ENCODE data around the gene TLR8.
"Not testable (repeated sequence)": the region's sequence is repeated elsewhere in the genome, so short reads cannot be mapped to it uniquely, and the experiment has no call there.

The TLR8 gene

GRCh38 chrX:12958059-12958458, 51.6 kb downstream of the TLR8 start:
- peak overlapping the region; percentile 76 for H3K4me3 Mint-ChIP-seq
- H3K36me3 Mint-ChIP-seq (ENCODE audit: low read depth), result no peaks in the 10 kb centered on the region
- no peaks in the 10 kb centered on the region for H3K9me3 Mint-ChIP-seq
- peaks cover 62% of the 10 kb centered on the region for H3K4me1 Mint-ChIP-seq (ENCODE audit: low read depth)
- peak overlapping the region; percentile 93 for H3K27ac Mint-ChIP-seq
- H3K27me3 Mint-ChIP-seq (ENCODE audit: low read depth), result no peaks in the 10 kb centered on the region

DNA sequence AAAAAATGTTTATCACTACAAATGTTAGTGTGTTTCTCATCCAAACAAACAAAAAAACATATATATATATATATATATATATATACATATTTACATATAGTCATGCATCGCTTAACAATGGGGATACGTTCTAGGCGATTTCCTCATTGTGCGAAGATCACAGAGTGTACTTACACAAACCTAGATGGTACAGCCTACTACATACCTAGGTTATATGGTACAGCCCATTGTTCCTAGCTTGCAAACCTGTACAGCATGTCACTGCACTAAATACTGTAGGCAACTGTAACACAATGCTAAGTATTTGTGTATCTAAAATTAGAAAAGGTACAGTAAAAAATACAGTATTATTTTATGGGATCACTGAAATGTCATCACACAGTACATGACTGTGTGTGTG, 52.0 kb downstream of the TLR8 start:
- H3K4me3 Mint-ChIP-seq, result no peak overlapping the region
- H3K4me1 Mint-ChIP-seq (ENCODE audit: low read depth), result peaks cover 59% of the 10 kb centered on the region
- H3K27ac Mint-ChIP-seq, result peak overlapping the region; percentile 93
- H3K36me3 Mint-ChIP-seq (ENCODE audit: low read depth), result no peaks in the 10 kb centered on the region
- H3K27me3 Mint-ChIP-seq (ENCODE audit: low read depth), result no peaks in the 10 kb centered on the region
- no peaks in the 10 kb centered on the region for H3K9me3 Mint-ChIP-seq

- Mint-ChIP-seq H3K27me3 (ENCODE audit: low read depth) (no peaks in the 10 kb centered on the region), H3K4me3 (peak overlapping the region; percentile 38), H3K4me1 (ENCODE audit: low read depth) (peaks cover 50% of the 10 kb centered on the region), H3K36me3 (ENCODE audit: low read depth) (peaks cover 3% of the 10 kb centered on the region), H3K27ac (peak overlapping the region; percentile 70), H3K9me3 (no peaks in the 10 kb centered on the region)
Measured at GRCh38 chrX:12961196-12961718, 54.8 kb downstream of the TLR8 start.

DNA sequence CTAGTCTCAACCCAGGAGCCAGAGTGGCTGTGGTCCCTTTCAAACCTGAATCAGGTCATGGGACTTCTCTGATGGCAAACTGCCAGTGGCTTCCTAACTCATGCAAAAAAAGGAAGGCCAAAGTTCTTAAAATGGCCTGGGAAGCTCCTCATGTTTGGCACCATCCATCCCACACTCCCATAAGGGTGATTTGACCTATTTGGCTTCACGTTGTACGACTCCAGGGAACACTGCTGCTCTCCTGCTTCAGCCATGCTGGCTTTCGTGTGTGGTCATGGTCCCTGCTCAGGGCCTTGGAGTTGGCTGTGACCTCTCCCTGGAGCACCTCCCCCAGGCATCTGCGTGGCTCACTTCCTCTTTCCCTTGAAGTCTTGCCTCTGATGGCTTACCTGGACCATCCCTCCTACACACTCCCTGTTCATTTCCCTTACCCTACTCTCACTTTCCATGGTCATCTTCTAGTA, 55.7 kb downstream of the TLR8 start:
- Mint-ChIP-seq H3K9me3 (no peaks in the 10 kb centered on the region), H3K4me3 (peak overlapping the region; percentile 41)

GRCh38 chrX:12963210-12963850, 56.9 kb downstream of the TLR8 start:
- not testable (repeated sequence) for H3K27me3 Mint-ChIP-seq (ENCODE audit: low read depth); H3K36me3 Mint-ChIP-seq (ENCODE audit: low read depth); H3K4me3 Mint-ChIP-seq; H3K9me3 Mint-ChIP-seq; H3K27ac Mint-ChIP-seq
- H3K4me1 Mint-ChIP-seq (ENCODE audit: low read depth), result peaks cover 51% of the 10 kb centered on the region

More for the DNA sequence above, 55.7 kb downstream of the TLR8 start:
- peak overlapping the region; percentile 36 for H3K27ac Mint-ChIP-seq
- H3K36me3 Mint-ChIP-seq (ENCODE audit: low read depth), result peaks cover 3% of the 10 kb centered on the region
- no peaks in the 10 kb centered on the region for H3K27me3 Mint-ChIP-seq (ENCODE audit: low read depth)
- H3K4me1 Mint-ChIP-seq (ENCODE audit: low read depth), result peaks cover 51% of the 10 kb centered on the region

DNA sequence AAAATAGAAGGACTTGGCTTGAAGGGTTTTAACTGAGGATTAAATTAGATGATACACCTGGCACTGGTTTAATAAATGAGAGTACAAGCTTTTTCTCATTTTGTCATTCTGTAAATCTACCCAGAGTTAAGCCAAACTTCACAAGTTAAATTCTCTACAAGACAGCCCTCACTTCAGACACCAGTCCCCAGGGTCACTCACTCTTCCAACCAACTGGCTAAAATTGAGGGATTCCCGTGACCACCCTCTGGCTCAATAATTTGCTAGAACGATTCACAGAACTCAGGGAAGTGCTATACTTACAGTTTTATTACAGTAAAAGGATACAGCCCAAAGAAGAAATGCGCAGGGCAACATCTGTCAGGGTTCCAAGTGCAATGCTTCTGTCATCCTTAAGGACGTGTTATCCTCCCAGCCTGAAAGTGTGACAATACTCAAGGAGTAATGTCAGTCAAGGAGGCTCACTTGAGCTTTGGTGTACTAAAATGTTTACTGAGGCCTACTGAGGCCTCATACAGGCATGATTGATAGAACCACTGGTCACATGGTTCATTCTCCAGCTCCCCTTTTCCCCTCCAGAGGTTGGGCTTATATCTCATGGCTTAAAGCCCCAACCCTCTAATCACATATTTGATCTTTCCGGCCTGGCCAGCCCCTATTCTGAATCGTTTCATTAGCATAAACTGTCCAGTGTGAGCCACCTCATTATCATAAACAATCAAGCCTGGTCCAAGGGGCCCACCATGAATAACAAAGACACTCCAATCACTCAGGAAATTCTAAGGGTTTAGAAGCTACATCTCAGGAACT, 58.9 kb downstream of the TLR8 start:
- Mint-ChIP-seq H3K36me3 (ENCODE audit: low read depth) (peaks cover 6% of the 10 kb centered on the region), H3K9me3 (no peaks in the 10 kb centered on the region), H3K27me3 (ENCODE audit: low read depth) (no peaks in the 10 kb centered on the region), H3K27ac (peak overlapping the region; percentile 29), H3K4me3 (no peak overlapping the region), H3K4me1 (ENCODE audit: low read depth) (peaks cover 44% of the 10 kb centered on the region)

DNA sequence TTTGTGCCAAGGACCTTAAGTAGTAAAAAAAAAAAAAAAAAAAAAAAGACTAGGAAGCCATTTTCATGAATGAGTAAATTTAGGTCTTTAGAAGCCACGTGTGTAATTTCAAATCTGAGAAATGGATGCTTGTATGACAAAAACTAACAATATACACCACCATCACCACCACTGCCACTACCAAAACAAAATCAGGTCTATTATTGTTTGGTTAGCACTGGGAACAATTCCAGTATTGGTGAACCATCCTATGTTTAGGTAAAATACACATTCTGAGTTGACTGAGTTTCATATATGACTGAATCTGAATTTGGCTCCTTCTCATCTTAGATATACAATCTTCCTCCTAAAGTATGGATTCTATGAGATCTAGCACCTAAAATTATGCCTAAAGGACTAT, 59.7 kb downstream of the TLR8 start:
- no peaks in the 10 kb centered on the region for H3K9me3 Mint-ChIP-seq
- peaks cover 45% of the 10 kb centered on the region for H3K4me1 Mint-ChIP-seq (ENCODE audit: low read depth)
- peaks cover 6% of the 10 kb centered on the region for H3K36me3 Mint-ChIP-seq (ENCODE audit: low read depth)
- no peak overlapping the region for H3K4me3 Mint-ChIP-seq
- no peaks in the 10 kb centered on the region for H3K27me3 Mint-ChIP-seq (ENCODE audit: low read depth)
- H3K27ac Mint-ChIP-seq, result peak overlapping the region; percentile 89

GRCh38 chrX:12967711-12968465, 61.5 kb downstream of the TLR8 start:
- Mint-ChIP-seq H3K4me1 (ENCODE audit: low read depth) (peaks cover 45% of the 10 kb centered on the region), H3K9me3 (no peaks in the 10 kb centered on the region), H3K36me3 (ENCODE audit: low read depth) (peaks cover 6% of the 10 kb centered on the region), H3K27ac (peak overlapping the region; percentile 89), H3K27me3 (ENCODE audit: low read depth) (no peaks in the 10 kb centered on the region), H3K4me3 (peak overlapping the region; percentile 74)

DNA sequence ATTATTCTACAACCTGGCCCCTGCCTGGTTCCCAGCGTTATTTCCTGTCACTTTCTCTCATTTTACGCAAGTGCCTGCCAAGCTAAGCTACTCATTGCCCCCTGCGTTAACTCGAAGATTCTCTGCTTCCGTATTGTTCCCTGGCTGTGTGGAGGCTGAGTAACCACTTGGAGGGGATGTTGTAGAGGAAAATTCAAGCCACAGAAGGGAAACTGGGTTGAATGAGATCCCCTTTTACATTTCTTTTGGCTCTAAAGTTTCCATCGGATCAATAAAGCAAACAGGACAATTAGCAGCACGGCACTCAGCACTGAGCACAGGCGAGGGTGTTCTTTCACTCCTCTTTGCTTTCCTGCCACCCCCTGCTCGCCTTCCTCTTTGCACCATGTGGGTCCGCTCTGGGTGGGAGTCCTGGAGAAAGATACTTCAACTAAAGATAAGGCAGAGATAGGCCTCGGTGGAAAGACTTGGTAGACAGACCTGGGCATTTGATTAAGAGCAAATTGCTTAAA, 64.3 kb downstream of the TLR8 start:
- Mint-ChIP-seq H3K4me1 (ENCODE audit: low read depth) (peaks cover 45% of the 10 kb centered on the region), H3K36me3 (ENCODE audit: low read depth) (peaks cover 15% of the 10 kb centered on the region), H3K9me3 (no peaks in the 10 kb centered on the region), H3K27ac (peak overlapping the region; percentile 97), H3K27me3 (ENCODE audit: low read depth) (no peaks in the 10 kb centered on the region), H3K4me3 (peak overlapping the region; percentile 86)

GRCh38 chrX:12971282-12972003, 65.0 kb downstream of the TLR8 start:
- Mint-ChIP-seq H3K4me3 (peak overlapping the region; percentile 86), H3K4me1 (ENCODE audit: low read depth) (peaks cover 42% of the 10 kb centered on the region), H3K36me3 (ENCODE audit: low read depth) (peaks cover 20% of the 10 kb centered on the region), H3K27ac (peak overlapping the region; percentile 97), H3K9me3 (no peaks in the 10 kb centered on the region), H3K27me3 (ENCODE audit: low read depth) (no peaks in the 10 kb centered on the region)

GRCh38 chrX:12972243-12972642, 65.8 kb downstream of the TLR8 start:
- H3K4me1 Mint-ChIP-seq (ENCODE audit: low read depth), result peaks cover 37% of the 10 kb centered on the region
- no peaks in the 10 kb centered on the region for H3K27me3 Mint-ChIP-seq (ENCODE audit: low read depth)
- H3K36me3 Mint-ChIP-seq (ENCODE audit: low read depth), result peaks cover 27% of the 10 kb centered on the region
- H3K27ac Mint-ChIP-seq, result peak overlapping the region; percentile 97
- H3K4me3 Mint-ChIP-seq, result peak overlapping the region; percentile 86
- H3K9me3 Mint-ChIP-seq, result no peaks in the 10 kb centered on the region
